ENCODE results near the gene PCSK5.
"Not testable (repeated sequence)": the region's sequence is repeated elsewhere in the genome, so short reads cannot be mapped to it uniquely, and the experiment has no call there.

The PCSK5 gene

GRCh38 chr9:75891277-75891741 is 836 bp downstream of the PCSK5 start:
- peak; percentile 15 for DNase-seq

- DNase-seq, result no peak
Observed at GRCh38 chr9:75891771-75892215, 1.3 kb downstream of the PCSK5 start.

GRCh38 chr9:75892216-75892911 is 1.9 kb downstream of the PCSK5 start:
- DNase-seq, result no peak

- DNase-seq, result no peak
Observed at GRCh38 chr9:75893106-75893505, 2.6 kb downstream of the PCSK5 start.

- no peak for DNase-seq
Observed at GRCh38 chr9:75894566-75894965, 4.1 kb downstream of the PCSK5 start.

GRCh38 chr9:75895112-75895511 is 4.6 kb downstream of the PCSK5 start:
- DNase-seq, result no peak

GRCh38 chr9:75896193-75896592 is 5.7 kb downstream of the PCSK5 start:
- no peak for DNase-seq

GRCh38 chr9:75900893-75901524 is 10.5 kb downstream of the PCSK5 start:
- DNase-seq, result not testable (repeated sequence)

- DNase-seq, result no peak
Observed at GRCh38 chr9:75903785-75904360, 13.4 kb downstream of the PCSK5 start.

GRCh38 chr9:75904364-75904763 is 13.9 kb downstream of the PCSK5 start:
- DNase-seq, result no peak

GRCh38 chr9:75906531-75906930 is 16.1 kb downstream of the PCSK5 start:
- no peak for DNase-seq

- DNase-seq, result no peak
Observed at GRCh38 chr9:75907329-75907728, 16.9 kb downstream of the PCSK5 start.

GRCh38 chr9:75907923-75908322 is 17.4 kb downstream of the PCSK5 start:
- no peak for DNase-seq

GRCh38 chr9:75909776-75910175 is 19.3 kb downstream of the PCSK5 start:
- no peak for DNase-seq

GRCh38 chr9:75910731-75911130 is 20.3 kb downstream of the PCSK5 start:
- DNase-seq, result no peak

GRCh38 chr9:75911390-75911789 is 20.9 kb downstream of the PCSK5 start:
- no peak for DNase-seq

GRCh38 chr9:75912951-75913350 is 22.5 kb downstream of the PCSK5 start:
- no peak for DNase-seq

GRCh38 chr9:75914002-75914401 is 23.5 kb downstream of the PCSK5 start:
- DNase-seq, result no peak

- DNase-seq, result no peak
Observed at GRCh38 chr9:75914883-75915452, 24.5 kb downstream of the PCSK5 start.

- no peak for DNase-seq
Observed at GRCh38 chr9:75918154-75918553, 27.7 kb downstream of the PCSK5 start.

- DNase-seq, result no peak
Observed at GRCh38 chr9:75918909-75919308, 28.4 kb downstream of the PCSK5 start.

GRCh38 chr9:75921391-75922127 is 31.1 kb downstream of the PCSK5 start:
- DNase-seq, result no peak

- no peak for DNase-seq
Observed at GRCh38 chr9:75926385-75926784, 35.9 kb downstream of the PCSK5 start.
